Measurements from ENCODE around the gene MIPEP. TPM values are rescaled to one million over a fixed set of nuclear protein-coding genes. Genes with fewer than 3 reads are reported as not detected.

Gene MIPEP
- total RNA-seq, 1 experiment from 2014 or later: 10.2 TPM

DNA sequence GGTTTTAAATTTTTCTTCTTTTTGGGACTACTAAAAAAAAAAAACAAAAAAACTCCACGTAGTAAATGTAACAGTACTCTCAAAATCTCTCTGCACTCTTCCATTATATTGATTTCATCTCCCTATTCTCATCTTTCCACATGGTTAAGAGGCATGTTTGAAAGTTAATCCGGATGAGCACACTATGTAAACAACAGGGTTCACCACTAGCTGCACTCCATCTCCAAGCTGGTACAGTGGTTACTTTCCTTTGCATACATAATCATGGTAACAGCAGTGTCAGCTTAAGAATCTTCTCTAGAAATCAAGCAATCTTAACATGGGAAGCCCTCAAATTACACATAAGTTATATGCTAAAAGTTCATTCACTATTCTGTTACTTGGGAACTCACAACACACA is 92.6 kb downstream of the MIPEP start:
- no peaks in the 10 kb centered on the region for H3K4me1 ChIP-seq (ENCODE audit: low read length)
- H3K27ac ChIP-seq (ENCODE audit: low read length): no peak overlapping the region
- H3K9me2 ChIP-seq (replicated peaks; ENCODE audit: insufficient read depth, low read length): no peaks in the 10 kb centered on the region
- H3K9ac ChIP-seq (ENCODE audit: low read length): no peak overlapping the region
- no peak overlapping the region for H2AFZ ChIP-seq (ENCODE audit: low read length)
- no peak overlapping the region for H3K4me3 ChIP-seq (ENCODE audit: low read length)
- H3K36me3 ChIP-seq (ENCODE audit: insufficient read depth, low read length): no peaks in the 10 kb centered on the region
- no peak overlapping the region for H3K4me2 ChIP-seq (ENCODE audit: low read depth, low read length, poor library complexity, severe bottlenecking)
- 0 out of 2 replicates have a peak, but pooled peaks cover 4% of the 10 kb centered on the region for H4K20me1 ChIP-seq (ENCODE audit: insufficient read depth, low read depth, low read length)
- no peaks in the 10 kb centered on the region for H3K9me3 ChIP-seq (ENCODE audit: low read length)
- no peak for DNase-seq
- no peaks in the 10 kb centered on the region for H3K79me2 ChIP-seq (ENCODE audit: low read length)
- no peaks in the 10 kb centered on the region for H3K27me3 ChIP-seq (ENCODE audit: low read length)

DNA sequence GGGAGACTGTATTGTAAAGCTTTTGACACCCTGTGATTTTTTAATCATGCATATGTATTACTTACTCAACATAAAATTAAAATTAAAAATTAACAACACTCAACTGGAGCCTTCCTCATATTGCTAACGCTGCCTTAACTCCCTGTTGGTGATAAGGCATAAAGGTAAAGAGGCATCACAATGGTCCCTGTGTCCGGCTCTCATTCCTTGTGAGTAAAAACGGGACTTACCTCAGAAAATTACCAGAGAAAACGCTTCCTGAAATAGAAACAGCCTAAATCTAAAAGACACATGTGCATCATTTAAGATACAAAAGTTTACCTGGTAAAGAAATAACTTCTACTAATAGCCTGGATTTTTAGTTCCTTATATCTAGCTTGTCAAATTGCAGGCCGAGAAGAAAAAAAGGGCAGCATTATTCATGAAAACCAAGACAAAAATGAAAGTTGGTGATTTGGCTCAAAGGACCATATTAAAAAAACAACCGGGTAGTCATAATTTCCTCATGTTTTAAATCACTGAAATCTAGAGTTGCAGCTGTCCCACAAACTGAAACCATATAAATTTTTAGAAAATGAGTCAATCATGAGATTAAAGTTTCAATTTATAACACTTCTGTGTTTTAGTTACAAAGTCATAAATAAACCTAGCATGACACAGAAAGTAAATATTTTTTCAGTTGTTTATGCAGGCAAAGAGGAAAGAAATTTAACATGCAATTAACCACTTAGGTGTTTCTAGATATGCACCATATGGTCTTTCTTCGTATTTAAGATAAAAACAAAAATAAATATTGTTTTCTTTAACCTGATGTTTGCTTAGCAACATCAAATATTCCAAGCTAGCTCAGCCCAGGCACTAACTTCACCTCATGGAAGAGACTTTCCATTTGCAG is 94.7 kb downstream of the MIPEP start:
- Histone ChIP-seq H3K9me2 (replicated peaks; ENCODE audit: insufficient read depth, low read length) (no peaks in the 10 kb centered on the region), H3K9ac (ENCODE audit: low read length) (no peak overlapping the region), H3K4me1 (ENCODE audit: low read length) (no peaks in the 10 kb centered on the region), H3K4me2 (ENCODE audit: low read depth, low read length, poor library complexity, severe bottlenecking) (no peak overlapping the region), H3K27ac (ENCODE audit: low read length) (no peak overlapping the region), H3K36me3 (ENCODE audit: insufficient read depth, low read length) (no peaks in the 10 kb centered on the region), H3K79me2 (ENCODE audit: low read length) (no peaks in the 10 kb centered on the region), H3K27me3 (ENCODE audit: low read length) (no peaks in the 10 kb centered on the region), H4K20me1 (ENCODE audit: insufficient read depth, low read depth, low read length) (0 out of 2 replicates have a peak, but pooled peaks cover 4% of the 10 kb centered on the region), H3K9me3 (ENCODE audit: low read length) (no peaks in the 10 kb centered on the region), H2AFZ (ENCODE audit: low read length) (no peak overlapping the region), H3K4me3 (ENCODE audit: low read length) (no peak overlapping the region)
- DNase-seq: no peak

- Histone ChIP-seq H3K9me3 (ENCODE audit: low read length) (no peaks in the 10 kb centered on the region), H3K27ac (ENCODE audit: low read length) (no peak overlapping the region), H4K20me1 (ENCODE audit: insufficient read depth, low read depth, low read length) (peaks cover 4% of the 10 kb centered on the region; the same call in 1 of the 2 replicates), H3K9me2 (replicated peaks; ENCODE audit: insufficient read depth, low read length) (no peaks in the 10 kb centered on the region), H3K79me2 (ENCODE audit: low read length) (no peaks in the 10 kb centered on the region), H3K9ac (ENCODE audit: low read length) (no peak overlapping the region), H3K4me3 (ENCODE audit: low read length) (no peak overlapping the region), H2AFZ (ENCODE audit: low read length) (no peak overlapping the region), H3K27me3 (ENCODE audit: low read length) (no peaks in the 10 kb centered on the region), H3K4me1 (ENCODE audit: low read length) (no peaks in the 10 kb centered on the region), H3K4me2 (ENCODE audit: low read depth, low read length, poor library complexity, severe bottlenecking) (no peak overlapping the region), H3K36me3 (ENCODE audit: insufficient read depth, low read length) (no peaks in the 10 kb centered on the region)
- DNase-seq: no peak
Measured at GRCh38 chr13:23793711-23794110, 95.5 kb downstream of the MIPEP start.

- DNase-seq: no peak
- no peaks in the 10 kb centered on the region for H3K9me3 ChIP-seq (ENCODE audit: low read length)
- H3K27ac ChIP-seq (ENCODE audit: low read length): no peak overlapping the region
- no peak overlapping the region for H3K9ac ChIP-seq (ENCODE audit: low read length)
- no peaks in the 10 kb centered on the region for H3K36me3 ChIP-seq (ENCODE audit: insufficient read depth, low read length)
- no peaks in the 10 kb centered on the region for H3K9me2 ChIP-seq (replicated peaks; ENCODE audit: insufficient read depth, low read length)
- H3K27me3 ChIP-seq (ENCODE audit: low read length): no peaks in the 10 kb centered on the region
- H3K79me2 ChIP-seq (ENCODE audit: low read length): no peaks in the 10 kb centered on the region
- H4K20me1 ChIP-seq (ENCODE audit: insufficient read depth, low read depth, low read length): peaks cover 4% of the 10 kb centered on the region; the same call in 1 of the 2 replicates
- H3K4me2 ChIP-seq (ENCODE audit: low read depth, low read length, poor library complexity, severe bottlenecking): no peak overlapping the region
- H3K4me1 ChIP-seq (ENCODE audit: low read length): no peaks in the 10 kb centered on the region
- no peak overlapping the region for H3K4me3 ChIP-seq (ENCODE audit: low read length)
- no peak overlapping the region for H2AFZ ChIP-seq (ENCODE audit: low read length)
Measured at GRCh38 chr13:23792680-23793079, 96.5 kb downstream of the MIPEP start.

DNA sequence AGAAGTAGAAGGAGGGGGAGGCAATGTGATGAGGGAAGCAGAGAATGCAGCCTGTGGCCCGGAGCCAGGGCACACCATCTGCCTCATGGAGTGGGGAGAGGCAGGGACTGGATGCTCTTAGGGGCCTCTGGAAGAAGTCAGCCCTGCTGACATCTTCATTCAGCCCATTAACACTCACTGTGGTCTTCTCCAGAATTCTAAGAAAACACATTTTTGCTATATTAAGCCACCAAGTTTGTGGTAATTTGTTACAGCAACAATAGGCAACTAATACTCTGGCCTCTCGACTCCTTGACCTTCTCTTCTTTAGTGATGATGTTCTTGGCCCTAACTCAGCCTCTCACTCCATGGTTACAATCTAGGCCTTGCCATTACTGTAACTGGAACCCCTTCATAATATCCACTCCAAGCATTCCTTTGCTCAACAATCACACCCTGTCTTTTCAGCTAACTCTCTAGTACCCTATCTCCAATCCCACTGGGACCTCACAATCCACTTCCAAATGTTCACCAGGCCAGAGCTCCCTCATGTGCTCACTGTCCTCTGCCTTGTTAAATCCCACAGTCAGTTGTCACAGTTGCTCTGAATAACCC is 98.5 kb downstream of the MIPEP start:
- H3K27ac ChIP-seq (ENCODE audit: low read length): no peak overlapping the region
- H3K79me2 ChIP-seq (ENCODE audit: low read length): no peaks in the 10 kb centered on the region

GRCh38 chr13:23789576-23790346 is 99.4 kb downstream of the MIPEP start:
- H3K4me1 ChIP-seq (ENCODE audit: low read length): no peaks in the 10 kb centered on the region
- H2AFZ ChIP-seq (ENCODE audit: low read length): no peak overlapping the region
- no peak overlapping the region for H3K4me2 ChIP-seq (ENCODE audit: low read depth, low read length, poor library complexity, severe bottlenecking)
- H3K27ac ChIP-seq (ENCODE audit: low read length): no peak overlapping the region
- H3K4me3 ChIP-seq (ENCODE audit: low read length): no peak overlapping the region
- DNase-seq: no peak
- H3K27me3 ChIP-seq (ENCODE audit: low read length): no peaks in the 10 kb centered on the region
- H3K9ac ChIP-seq (ENCODE audit: low read length): no peak overlapping the region
- no peaks in the 10 kb centered on the region for H3K36me3 ChIP-seq (ENCODE audit: insufficient read depth, low read length)
- no peaks in the 10 kb centered on the region for H3K9me3 ChIP-seq (ENCODE audit: low read length)
- peaks cover 15% of the 10 kb centered on the region; the same call in 1 of the 2 replicates for H4K20me1 ChIP-seq (ENCODE audit: insufficient read depth, low read depth, low read length)
- H3K79me2 ChIP-seq (ENCODE audit: low read length): no peaks in the 10 kb centered on the region
- no peaks in the 10 kb centered on the region for H3K9me2 ChIP-seq (replicated peaks; ENCODE audit: insufficient read depth, low read length)

More for the DNA sequence above, 98.5 kb downstream of the MIPEP start:
- Histone ChIP-seq H3K4me1 (ENCODE audit: low read length) (no peaks in the 10 kb centered on the region), H3K4me2 (ENCODE audit: low read depth, low read length, poor library complexity, severe bottlenecking) (no peak overlapping the region), H3K9me3 (ENCODE audit: low read length) (no peaks in the 10 kb centered on the region), H3K27me3 (ENCODE audit: low read length) (no peaks in the 10 kb centered on the region), H3K9ac (ENCODE audit: low read length) (no peak overlapping the region), H3K36me3 (ENCODE audit: insufficient read depth, low read length) (no peaks in the 10 kb centered on the region), H2AFZ (ENCODE audit: low read length) (no peak overlapping the region), H3K9me2 (replicated peaks; ENCODE audit: insufficient read depth, low read length) (no peaks in the 10 kb centered on the region), H4K20me1 (ENCODE audit: insufficient read depth, low read depth, low read length) (peaks cover 15% of the 10 kb centered on the region; the same call in 1 of the 2 replicates), H3K4me3 (ENCODE audit: low read length) (no peak overlapping the region)
- no peak for DNase-seq

DNA sequence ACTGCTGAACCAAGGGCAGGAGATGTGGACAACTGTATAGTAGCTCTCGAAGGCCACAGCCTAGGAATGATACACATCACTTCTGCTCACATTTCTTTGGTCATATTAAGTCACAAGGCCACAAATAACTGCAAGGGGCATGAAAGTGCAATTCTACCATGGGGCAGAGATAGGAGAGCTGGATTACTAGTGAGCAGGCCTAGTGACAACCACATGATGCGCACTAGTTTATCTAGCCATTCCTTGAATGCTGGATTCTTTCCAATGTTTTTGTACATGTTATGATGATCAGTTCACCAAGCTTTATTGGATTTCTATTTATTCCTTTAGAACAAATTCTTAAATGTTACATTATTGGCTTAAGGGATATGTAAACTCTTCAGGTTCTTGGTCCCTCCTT is 100.7 kb downstream of the MIPEP start:
- H3K27me3 ChIP-seq (ENCODE audit: low read length): no peaks in the 10 kb centered on the region
- H4K20me1 ChIP-seq (ENCODE audit: insufficient read depth, low read depth, low read length): peaks cover 15% of the 10 kb centered on the region; the same call in 1 of the 2 replicates
- H3K4me2 ChIP-seq (ENCODE audit: low read depth, low read length, poor library complexity, severe bottlenecking): no peak overlapping the region
- H3K36me3 ChIP-seq (ENCODE audit: insufficient read depth, low read length): no peaks in the 10 kb centered on the region
- H3K9ac ChIP-seq (ENCODE audit: low read length): no peak overlapping the region
- no peaks in the 10 kb centered on the region for H3K79me2 ChIP-seq (ENCODE audit: low read length)
- H3K4me1 ChIP-seq (ENCODE audit: low read length): no peaks in the 10 kb centered on the region
- H3K9me2 ChIP-seq (replicated peaks; ENCODE audit: insufficient read depth, low read length): no peaks in the 10 kb centered on the region
- H2AFZ ChIP-seq (ENCODE audit: low read length): no peak overlapping the region
- H3K4me3 ChIP-seq (ENCODE audit: low read length): no peak overlapping the region
- no peak overlapping the region for H3K27ac ChIP-seq (ENCODE audit: low read length)
- H3K9me3 ChIP-seq (ENCODE audit: low read length): no peaks in the 10 kb centered on the region
- DNase-seq: no peak

DNA sequence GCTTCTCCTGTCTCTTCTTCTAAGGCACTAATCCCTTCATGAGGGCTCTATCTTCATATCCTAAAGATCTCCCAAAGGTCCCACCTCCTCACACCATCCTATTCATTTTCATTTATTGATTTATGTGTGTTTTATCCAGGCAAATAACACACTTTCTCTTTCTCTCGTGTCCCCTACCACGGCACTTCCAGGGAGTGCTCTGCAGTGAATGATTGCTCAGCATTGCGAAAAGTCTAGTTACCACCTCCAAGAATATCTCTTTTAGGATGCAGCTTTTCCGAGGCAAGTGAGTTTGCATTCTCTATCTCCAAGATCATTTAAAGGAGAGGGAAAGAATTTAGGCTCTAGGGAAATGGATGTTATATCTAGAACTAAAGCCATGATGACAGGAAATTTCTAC is 101.7 kb downstream of the MIPEP start:
- Histone ChIP-seq H3K36me3 (ENCODE audit: insufficient read depth, low read length) (no peaks in the 10 kb centered on the region), H3K79me2 (ENCODE audit: low read length) (no peaks in the 10 kb centered on the region), H4K20me1 (ENCODE audit: insufficient read depth, low read depth, low read length) (peaks cover 15% of the 10 kb centered on the region; the same call in 1 of the 2 replicates), H3K4me3 (ENCODE audit: low read length) (no peak overlapping the region), H3K4me2 (ENCODE audit: low read depth, low read length, poor library complexity, severe bottlenecking) (no peak overlapping the region), H3K4me1 (ENCODE audit: low read length) (no peaks in the 10 kb centered on the region), H3K27ac (ENCODE audit: low read length) (no peak overlapping the region), H3K9me2 (replicated peaks; ENCODE audit: insufficient read depth, low read length) (no peaks in the 10 kb centered on the region), H3K9me3 (ENCODE audit: low read length) (no peaks in the 10 kb centered on the region), H3K9ac (ENCODE audit: low read length) (no peak overlapping the region), H2AFZ (ENCODE audit: low read length) (no peak overlapping the region), H3K27me3 (ENCODE audit: low read length) (no peaks in the 10 kb centered on the region)
- DNase-seq: no peak
